HepG2 (cell line): ENCODE results near the gene FOXN3. TPM values are rescaled to one million over a fixed set of nuclear protein-coding genes. Genes with fewer than 3 reads are reported as not detected.

ENCODE experiments used
- ATAC-seq: fragments of 200-7000 bp; cut with Tn5 transposase; 3 replicates; pipeline ENCODE4 v1.9.1; 2020; ENCODE audit warnings: mild to moderate bottlenecking, moderate library complexity
- BruUV-seq: library from RNA; stranded (reverse); fragments of 400-500 nt; replicated peaks from 2 replicates; lab custom pipeline; 2021; lab: Mats Ljungman, UMichigan
- CTCF ChIA-PET: fragments of 300-600 bp; formaldehyde crosslinking; extraction: SDS; loops from one replicate; lab custom pipeline; 2021; ENCODE audit warnings: low total read pairs, inconsistent platforms, low intra/inter-chr PET ratio; lab: Yijun Ruan, JAX
- POLR2A ChIA-PET: fragments of 350-600 bp; sonication (Branson Sonifier 250); formaldehyde crosslinking; loops from one replicate; lab custom pipeline; 2020; ENCODE audit warnings: antibody characterized with exemption, inconsistent platforms; lab: Yijun Ruan, JAX
- DNase-seq: peaks from one replicate; pipeline ENCODE4 v3.0.0-alpha.2; 2015; ENCODE audit warnings: low spot score
- FAIRE-seq: peaks from 3 replicates; lab custom pipeline; 2011; peaks lifted over from hg19 to GRCh38; lab: Jason Lieb, UNC
- H2AFZ ChIP-seq: one replicate; pipeline ENCODE4 v1.6.1; 2011; ENCODE audit warnings: low read length, inconsistent platforms
- H3K27ac ChIP-seq: fragments of 300-600 bp; 3 replicates; pipeline ENCODE4 v1.8.0; 2011; ENCODE audit warnings: mixed run types, mild to moderate bottlenecking, mixed read lengths, low read length, inconsistent platforms; ENCODE audit not compliant: insufficient read depth; ENCODE audit errors: extremely low read length
- H3K27me3 ChIP-seq, 2 experiments: fragments of 200-600 bp in 1 of 2; 2 replicates in 1 of 2; 3 replicates in 1 of 2; pipeline versions ENCODE4 v1.6.0 to v1.8.0; 2011; ENCODE audit warnings: low read length in 2 of 2, mild to moderate bottlenecking in 2 of 2, moderate library complexity in 2 of 2, inconsistent platforms in 1 of 2; ENCODE audit not compliant: insufficient read depth in 2 of 2, control insufficient read depth in 1 of 2
- H3K36me3 ChIP-seq, 2 experiments: fragments of 200-600 bp in 1 of 2; replicated peaks in 1 of 2; 2 replicates in 1 of 2; 3 replicates in 1 of 2; pipeline versions ENCODE4 v1.5.1 to v1.8.0; 2011; ENCODE audit warnings: low read length in 2 of 2, inconsistent platforms in 1 of 2; ENCODE audit not compliant: insufficient read depth in 2 of 2, control insufficient read depth in 1 of 2
- H3K4me1 ChIP-seq: 2 replicates; pipeline ENCODE4 v1.5.1; 2012; ENCODE audit warnings: low read length, inconsistent platforms; ENCODE audit not compliant: insufficient read depth
- H3K4me2 ChIP-seq: 2 replicates; pipeline ENCODE4 v1.6.0; 2011; ENCODE audit warnings: low read depth, low read length, inconsistent platforms
- H3K4me3 ChIP-seq, 3 experiments: fragments of 200-600 bp in 1 of 3; sonication (generic), shearing (Covaris generic) in 1 of 3; replicated peaks in 1 of 3; 2 replicates each; pipeline ENCODE4 v1.5.1; 2011 to 2016; ENCODE audit warnings: low read length in 3 of 3, inconsistent platforms in 2 of 3, low read depth in 2 of 3, mild to moderate bottlenecking in 2 of 3, control low read depth in 1 of 3, mixed read lengths in 1 of 3; ENCODE audit not compliant: insufficient read depth in 1 of 3
- H3K79me2 ChIP-seq: one replicate; pipeline ENCODE4 v1.6.1; 2011; ENCODE audit warnings: low read length, inconsistent platforms; ENCODE audit not compliant: insufficient read depth
- H3K9ac ChIP-seq: 2 replicates; pipeline ENCODE4 v1.6.0; 2011; ENCODE audit warnings: mild to moderate bottlenecking, low read depth, low read length, inconsistent platforms; ENCODE audit not compliant: insufficient read depth
- H3K9me3 ChIP-seq: 2 replicates; pipeline ENCODE4 v1.5.1; 2012; ENCODE audit warnings: mild to moderate bottlenecking, low read length
- H4K20me1 ChIP-seq: 2 replicates; pipeline ENCODE4 v1.6.0; 2011; ENCODE audit warnings: inconsistent platforms, mild to moderate bottlenecking, low read length, moderate library complexity; ENCODE audit not compliant: insufficient read depth
- ARNT ChIP-seq: fragments of 450-650 bp; IDR thresholded peaks from 2 replicates; pipeline ENCODE4 v1.6.1; 2017
- CBX5 ChIP-seq: sonication (generic); formaldehyde crosslinking; IDR thresholded peaks from 2 replicates; pipeline ENCODE4 v1.4.0; 2020; ENCODE audit warnings: missing genetic modification reagents, borderline replicate concordance
- DMAP1 ChIP-seq: IDR thresholded peaks from 2 replicates; pipeline ENCODE4 v1.6.1; 2016
- HHEX ChIP-seq: IDR thresholded peaks from 2 replicates; pipeline ENCODE4 v1.6.1; 2016; ENCODE audit warnings: control low read depth
- KLF12 ChIP-seq: sonication (generic); formaldehyde crosslinking; IDR thresholded peaks from 2 replicates; pipeline ENCODE4 v1.4.0; 2020; ENCODE audit warnings: missing genetic modification reagents, borderline replicate concordance
- MED1 ChIP-seq: sonication (generic); formaldehyde crosslinking; IDR thresholded peaks from 2 replicates; pipeline ENCODE4 v1.4.0; 2020; ENCODE audit warnings: missing genetic modification reagents
- PCBP1 ChIP-seq: fragments of 200-400 bp; formaldehyde crosslinking; IDR thresholded peaks from 2 replicates; pipeline ENCODE4 v1.6.1; 2017; ENCODE audit warnings: mild to moderate bottlenecking, low read depth, low read length, borderline replicate concordance
- PHB2 ChIP-seq: fragments of 450-650 bp; IDR thresholded peaks from 2 replicates; pipeline ENCODE4 v1.6.1; 2018; ENCODE audit not compliant: partially characterized antibody
- PRDM15 ChIP-seq: sonication (generic); formaldehyde crosslinking; IDR thresholded peaks from 2 replicates; pipeline ENCODE4 v1.4.0; 2020; ENCODE audit warnings: missing genetic modification reagents
- REST ChIP-seq, 2 experiments: IDR thresholded peaks; 2 replicates each; pipeline ENCODE4 v1.6.1; 2011 to 2012; ENCODE audit warnings: low read length in 2 of 2, borderline replicate concordance in 1 of 2, low read depth in 1 of 2, mild to moderate bottlenecking in 1 of 2, moderate library complexity in 1 of 2
- THYN1 ChIP-seq: sonication (generic); formaldehyde crosslinking; IDR thresholded peaks from 2 replicates; pipeline ENCODE4 v1.8.1; 2023; ENCODE audit warnings: low read depth, mild to moderate bottlenecking, moderate library complexity, missing genetic modification reagents, borderline replicate concordance
- ZNF563 ChIP-seq: sonication (generic); formaldehyde crosslinking; IDR thresholded peaks from 2 replicates; pipeline ENCODE4 v1.8.0; 2022; ENCODE audit warnings: mild to moderate bottlenecking, moderate library complexity, missing genetic modification reagents
- ZNF704 ChIP-seq: sonication (generic); formaldehyde crosslinking; IDR thresholded peaks from 2 replicates; pipeline ENCODE4 v1.8.1; 2023; ENCODE audit warnings: mild to moderate bottlenecking, inconsistent platforms, moderate library complexity, missing genetic modification reagents, borderline replicate concordance
- WGBS: methylation state at CpG from one replicate; pipeline ENCODE4 v1.1.6; 2017; ENCODE audit warnings: low lambda C conversion rate; 5-methylcytosine and 5-hydroxymethylcytosine counted together
- in situ Hi-C: cut with HindIII; loops from 2 replicates; pipeline ENCODE4 v1.10.0; 2017; ENCODE audit warnings: low pct_unique_long_range_greater_than_20kb; ENCODE audit not compliant: extremely low pct_ligation_motif_present
- intact Hi-C: fragments of 100-400 bp; cut with micrococcal nuclease; formaldehyde crosslinking; loops from one replicate; pipeline ENCODE4 v1.10.0; 2022; ENCODE audit not compliant: unreplicated experiment
- polyA plus RNA-seq, 8 experiments: library from polyadenylated mRNA; depleted of rRNA in 3 of 8; stranded (reverse) in 7 of 8; unstranded in 1 of 8; fragments of >200 nt; fragmentation: Illumina TruSeq in 4 of 8; extraction: Trizol in 4 of 8; gene quantifications; 2 replicates each; pipeline versions ENCODE4 v1.2.1 to v1.2.3, GENCODE V29; 2011 to 2016; ENCODE audit warnings: low read depth in 4 of 8, missing spikeins in 1 of 8, mixed read lengths in 1 of 8; ENCODE audit not compliant: insufficient read depth in 1 of 8
- total RNA-seq, 5 experiments: library from RNA; depleted of rRNA; stranded (reverse); fragments of >200 nt; fragmentation: Illumina TruSeq; extraction: Trizol; gene quantifications; 2 replicates each; pipeline ENCODE4 v1.2.3, GENCODE V29; 2016; ENCODE audit warnings: low read depth in 1 of 5
- TF ChIP-seq, protein P1 (sequence below): sonication (generic); formaldehyde crosslinking; IDR thresholded peaks from 2 replicates; pipeline ENCODE4 v1.8.0; 2022; ENCODE audit warnings: mild to moderate bottlenecking, missing genetic modification reagents

The FOXN3 gene
- total and polyA plus RNA-seq, 2 of the 13 experiments (the other 11 are each of a cell fraction or from before 2014, with no cell fraction given) = 32.4 to 70.2 TPM

DNA sequence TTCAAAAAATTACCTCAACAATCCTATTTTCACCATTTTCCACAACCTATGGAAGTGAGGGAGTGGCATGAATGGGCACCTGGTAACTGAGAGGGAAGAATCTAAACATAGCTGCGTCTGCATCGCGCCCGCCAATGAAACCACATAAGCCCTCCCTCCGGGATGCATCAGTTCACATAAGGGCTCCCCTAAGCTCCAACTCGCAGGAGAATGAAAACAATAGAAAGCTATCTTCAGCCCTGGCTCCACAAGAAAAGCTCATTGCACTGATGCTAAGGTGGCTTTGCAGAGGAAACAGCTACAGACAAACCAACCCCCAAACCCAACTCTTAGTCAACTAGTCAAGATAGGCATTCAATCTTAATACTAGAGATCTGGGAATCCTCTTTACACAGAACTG, 173.3 kb downstream of the FOXN3 start (continued):
- no peak for TF ChIP-seq PRDM15 (CRISPR knock-in tag)
- no peak for TF ChIP-seq KLF12 (CRISPR knock-in tag)
- TF ChIP-seq PCBP1 = no peak
- TF ChIP-seq, protein P1, sequence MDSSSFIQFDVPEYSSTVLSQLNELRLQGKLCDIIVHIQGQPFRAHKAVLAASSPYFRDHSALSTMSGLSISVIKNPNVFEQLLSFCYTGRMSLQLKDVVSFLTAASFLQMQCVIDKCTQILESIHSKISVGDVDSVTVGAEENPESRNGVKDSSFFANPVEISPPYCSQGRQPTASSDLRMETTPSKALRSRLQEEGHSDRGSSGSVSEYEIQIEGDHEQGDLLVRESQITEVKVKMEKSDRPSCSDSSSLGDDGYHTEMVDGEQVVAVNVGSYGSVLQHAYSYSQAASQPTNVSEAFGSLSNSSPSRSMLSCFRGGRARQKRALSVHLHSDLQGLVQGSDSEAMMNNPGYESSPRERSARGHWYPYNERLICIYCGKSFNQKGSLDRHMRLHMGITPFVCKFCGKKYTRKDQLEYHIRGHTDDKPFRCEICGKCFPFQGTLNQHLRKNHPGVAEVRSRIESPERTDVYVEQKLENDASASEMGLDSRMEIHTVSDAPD (CRISPR knock-in tag) = no peak
- TF ChIP-seq CBX5 (CRISPR knock-in tag) = no peak
- no peak for TF ChIP-seq MED1 (CRISPR knock-in tag)

- 97% methylated on average over 4 of the region's 4 CpGs for WGBS
- CTCF ChIA-PET = no interaction called here
- no peak for TF ChIP-seq ARNT
- no peak for TF ChIP-seq REST (IDR thresholded peaks at IDR 0.05; ENCODE audit: borderline replicate concordance in 1 of 2, low read depth in 1 of 2, low read length in 2 of 2)
- TF ChIP-seq HHEX (CRISPR knock-in tag) = no peak
- no peak for TF ChIP-seq DMAP1
- TF ChIP-seq PHB2 = no peak
- no peak for TF ChIP-seq THYN1 (CRISPR knock-in tag)
- TF ChIP-seq ZNF563 (CRISPR knock-in tag) = no peak
- TF ChIP-seq ZNF704 = no peak
Observed at GRCh38 chr14:89243286-89243685, 173.7 kb downstream of the FOXN3 start.

More at GRCh38 chr14:89243286-89243685, 173.7 kb downstream of the FOXN3 start:
- no peak for FAIRE-seq
- no peaks in the 10 kb centered on the region for H3K9me3 ChIP-seq
- intact Hi-C loops = no loop called here
- peaks cover 40% of the 10 kb centered on the region for H3K79me2 ChIP-seq
- no peak overlapping the region for H2AFZ ChIP-seq
- no TSS peak for BruUV-seq
- H3K27ac ChIP-seq = no peak overlapping the region
- H3K36me3 ChIP-seq = peaks cover 10 to 28% of the 10 kb centered on the region in 2 experiments
- no peak for ATAC-seq
- H3K4me2 ChIP-seq = no peak overlapping the region
- H3K27me3 ChIP-seq = no peaks in the 10 kb centered on the region
- in situ Hi-C loops = loop anchor here (25.0 kb wide), 1 partner anchor 669 kb away; no protein-coding TSS in a partner anchor
- no peak overlapping the region for H3K9ac ChIP-seq
- DNase-seq = no peak
- POLR2A ChIA-PET = no interaction called here
- peaks cover 34% of the 10 kb centered on the region for H4K20me1 ChIP-seq
- H3K4me3 ChIP-seq = no peak overlapping the region
- peaks cover 29% of the 10 kb centered on the region for H3K4me1 ChIP-seq
